Ascending aorta (tissue), 2 donors: ENCODE data around the gene RAX2. TPM values are rescaled to one million over a fixed set of nuclear protein-coding genes. Genes with fewer than 3 reads are reported as not detected.
"Not testable (repeated sequence)": the region's sequence is repeated elsewhere in the genome, so short reads cannot be mapped to it uniquely, and the experiment has no call there.

Experiments
- DNase-seq, 2 donors: peaks; one replicate each; pipeline ENCODE4 v3.0.0-alpha.2; 2019; ENCODE audit warnings: low spot score in 2 of 2
- H3K27ac ChIP-seq, 2 donors: fragments of 200-600 bp; sonication (generic); one replicate each; pipeline ENCODE4 v1.5.1; 2016 to 2017; ENCODE audit warnings: mild to moderate bottlenecking in 1 of 2
- H3K27me3 ChIP-seq: fragments of 200-600 bp; sonication (generic); one replicate; pipeline ENCODE4 v1.5.1; 2017
- H3K36me3 ChIP-seq, 2 donors: fragments of 200-600 bp; sonication (generic); one replicate each; pipeline ENCODE4 v1.5.1; 2016
- H3K4me1 ChIP-seq, 2 donors: fragments of 200-600 bp; sonication (generic); one replicate each; pipeline ENCODE4 v1.5.1; 2016 to 2017; ENCODE audit warnings: mild to moderate bottlenecking in 1 of 2
- H3K4me3 ChIP-seq, 2 donors: fragments of 200-600 bp; sonication (generic); one replicate each; pipeline ENCODE4 v1.5.1; 2016 to 2017; ENCODE audit warnings: mild to moderate bottlenecking in 1 of 2
- H3K9me3 ChIP-seq, 2 donors: fragments of 200-600 bp; sonication (generic); one replicate each; pipeline ENCODE4 v1.5.1; 2016
- CTCF ChIP-seq, 3 experiments: fragments of 200-600 bp in 2 of 3; fragments of 450-650 bp in 1 of 3; sonication (generic) in 2 of 3; IDR thresholded peaks; one replicate each; pipeline ENCODE4 v1.5.1; 2016 to 2019; ENCODE audit warnings: antibody characterized with exemption in 3 of 3, mild to moderate bottlenecking in 1 of 3, moderate library complexity in 1 of 3
- intact Hi-C: fragments of 100-400 bp; cut with DNase I; formaldehyde crosslinking; loops from one replicate; pipeline ENCODE4 v1.15.1; 2023
- total RNA-seq: library from RNA; depleted of rRNA; stranded (reverse); fragments of >200 nt; gene quantifications from one replicate; pipeline ENCODE4 v1.1.0, GENCODE V29; 2016

RAX2 gene
- total RNA-seq, 1 donor from 2014 or later, result not detected

- intact Hi-C loops, result no loop called here
- H3K9me3 ChIP-seq, result no peaks in the 10 kb centered on the region
- H3K27me3 ChIP-seq, result no peaks in the 10 kb centered on the region
- no peak overlapping the region for H3K27ac ChIP-seq
- peaks cover 26 to 36% of the 10 kb centered on the region in 2 donors for H3K36me3 ChIP-seq
- no peak overlapping the region for H3K4me3 ChIP-seq
- TF ChIP-seq CTCF (IDR thresholded peaks at IDR 0.05), result no peak
- no peaks in the 10 kb centered on the region for H3K4me1 ChIP-seq
- no peak for DNase-seq
These were observed 3.3 kb downstream of the RAX2 start for GRCh38 chr19:3768748-3769099.

DNA sequence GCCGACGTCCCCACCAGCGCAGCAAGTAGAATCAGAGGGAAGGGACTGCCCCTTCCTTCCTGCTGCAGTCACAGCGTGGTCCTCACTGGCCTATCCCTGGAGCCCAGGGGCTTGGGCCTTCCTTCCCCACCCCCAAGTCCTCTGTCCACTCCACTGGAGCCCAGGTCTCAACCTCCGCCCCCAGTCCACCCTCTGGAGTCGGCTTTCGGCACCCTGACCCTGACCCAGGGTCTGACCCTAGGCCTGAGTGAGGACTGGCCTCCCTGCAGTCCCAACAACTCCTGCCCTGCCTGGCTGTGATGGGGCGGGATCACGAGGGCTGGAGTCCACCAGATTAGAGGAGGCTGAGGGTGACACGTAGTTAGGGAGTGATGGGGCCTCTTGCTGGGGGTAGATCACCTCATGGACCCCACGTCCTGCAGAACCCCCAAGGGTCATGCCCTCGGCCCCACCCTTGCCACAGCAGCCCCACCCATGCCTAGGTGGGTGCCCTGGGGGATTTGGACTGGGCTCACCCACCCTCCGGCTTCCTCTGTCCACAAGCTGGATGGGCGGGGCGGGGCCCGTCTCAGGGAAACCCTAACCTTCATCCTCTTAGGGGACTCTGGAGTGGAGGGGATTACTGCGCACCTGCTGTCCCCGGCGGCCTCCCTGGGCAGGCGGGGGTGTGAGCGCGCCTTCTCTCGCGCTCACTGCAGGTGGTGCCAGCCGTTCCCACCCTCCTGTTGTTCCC lies 3.8 kb downstream of the RAX2 start:
- Histone ChIP-seq H3K36me3 (peaks cover 26 to 36% of the 10 kb centered on the region in 2 donors), H3K4me3 (no peak overlapping the region), H3K27ac (no peak overlapping the region), H3K9me3 (no peaks in the 10 kb centered on the region), H3K4me1 (peaks cover 0 to 3% of the 10 kb centered on the region in 2 donors), H3K27me3 (no peaks in the 10 kb centered on the region)
- no peak for DNase-seq
- intact Hi-C loops, result no loop called here
- no peak for TF ChIP-seq CTCF (IDR thresholded peaks at IDR 0.05)

DNA sequence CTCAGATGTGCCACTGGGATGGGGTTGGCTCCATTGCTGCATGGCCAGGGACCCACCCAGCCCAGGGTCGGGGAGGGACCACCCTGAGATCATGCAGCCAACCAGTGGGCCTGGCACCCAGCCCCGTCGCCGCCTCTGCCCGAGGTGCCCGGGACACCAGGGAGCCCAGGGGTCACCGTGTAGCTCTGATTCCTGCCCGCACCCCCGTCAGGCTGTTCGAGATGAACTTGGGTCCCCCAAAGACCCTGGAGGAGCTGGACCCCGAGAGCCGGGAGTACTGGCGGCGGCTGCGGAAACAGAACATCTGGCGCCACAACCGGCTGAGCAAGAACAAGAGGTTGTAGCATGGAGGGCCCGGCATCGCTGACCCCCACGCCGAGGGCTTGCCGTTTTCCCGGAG lies 5.0 kb downstream of the RAX2 start:
- Histone ChIP-seq H3K27me3 (no peaks in the 10 kb centered on the region), H3K36me3 (peaks cover 26 to 36% of the 10 kb centered on the region in 2 donors), H3K4me3 (no peak overlapping the region), H3K9me3 (no peaks in the 10 kb centered on the region), H3K4me1 (peaks cover 0 to 5% of the 10 kb centered on the region in 2 donors), H3K27ac (no peak overlapping the region)
- intact Hi-C loops, result no loop called here
- no peak for TF ChIP-seq CTCF (IDR thresholded peaks at IDR 0.05)
- DNase-seq, result no peak

GRCh38 chr19:3766520-3766919 lies 5.5 kb downstream of the RAX2 start:
- Histone ChIP-seq H3K9me3 (no peaks in the 10 kb centered on the region), H3K36me3 (peaks cover 26 to 36% of the 10 kb centered on the region in 2 donors), H3K4me1 (peaks cover 0 to 9% of the 10 kb centered on the region in 2 donors), H3K4me3 (no peak overlapping the region), H3K27me3 (no peaks in the 10 kb centered on the region), H3K27ac (no peak overlapping the region)
- no peak for TF ChIP-seq CTCF (IDR thresholded peaks at IDR 0.05)
- intact Hi-C loops, result no loop called here
- no peak for DNase-seq

DNA sequence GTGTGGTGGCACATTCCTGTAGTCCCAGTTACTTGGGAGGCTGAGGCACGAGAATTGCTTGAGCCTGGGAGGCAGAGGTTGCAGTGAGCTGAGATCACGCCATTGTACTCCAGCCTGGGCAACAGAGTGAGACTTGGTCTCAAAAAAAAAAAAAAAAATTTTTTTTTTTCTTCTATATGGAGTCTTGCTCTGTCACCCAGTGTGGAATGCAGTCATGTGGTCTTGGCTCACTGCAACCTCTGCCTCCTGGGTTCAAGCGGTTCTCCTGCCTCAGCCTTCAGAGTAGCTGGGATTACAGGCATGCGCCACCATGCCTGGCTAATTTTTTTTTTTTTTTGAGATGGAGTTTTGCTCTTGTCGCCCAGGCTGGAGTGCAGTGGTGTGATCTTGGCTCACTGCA lies 6.3 kb downstream of the RAX2 start:
- Histone ChIP-seq H3K4me1 (peaks cover 3 to 12% of the 10 kb centered on the region in 2 donors), H3K36me3 (peaks cover 26 to 36% of the 10 kb centered on the region in 2 donors)
- DNase-seq, H3K27me3 ChIP-seq, H3K4me3 ChIP-seq, H3K27ac ChIP-seq, H3K9me3 ChIP-seq, intact Hi-C loops: not testable (repeated sequence)

DNA sequence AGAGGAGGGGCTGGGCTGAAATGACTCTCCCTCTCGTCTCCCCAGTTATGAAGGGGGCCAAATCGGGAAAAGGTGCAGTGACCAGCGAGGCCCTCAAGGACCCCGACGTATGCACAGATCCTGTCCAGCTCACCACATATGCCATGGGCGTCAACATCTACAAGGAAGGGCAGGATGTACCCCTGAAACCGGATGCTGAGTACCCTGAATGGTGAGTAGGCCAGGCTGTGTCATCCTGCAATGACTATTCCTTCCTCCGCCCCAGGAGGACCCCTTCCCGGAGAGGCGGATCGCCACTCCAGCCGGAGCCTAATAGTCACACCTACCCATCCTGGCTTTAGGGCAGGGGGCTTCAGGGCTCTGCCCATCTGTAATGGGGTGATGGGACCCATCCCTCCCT lies 6.9 kb downstream of the RAX2 start:
- Histone ChIP-seq H3K27me3 (no peaks in the 10 kb centered on the region), H3K4me3 (no peak overlapping the region), H3K36me3 (peaks cover 26 to 36% of the 10 kb centered on the region in 2 donors), H3K4me1 (peaks cover 4 to 16% of the 10 kb centered on the region in 2 donors), H3K27ac (no peak overlapping the region), H3K9me3 (no peaks in the 10 kb centered on the region)
- intact Hi-C loops, result no loop called here
- no peak for TF ChIP-seq CTCF (IDR thresholded peaks at IDR 0.05)
- DNase-seq, result no peak
